ENCODE data around the gene THEMIS.
A peak's percentile ranks its signal among the peaks of the same experiment; 100 is the strongest.
"Not testable (repeated sequence)": the region's sequence is repeated elsewhere in the genome, so short reads cannot be mapped to it uniquely, and the experiment has no call there.

Gene THEMIS

GRCh38 chr6:127893541-127893940, 7.3 kb downstream of the THEMIS start:
- DNase-seq (ENCODE audit: low read depth), result no peak
- H3K4me3 ChIP-seq (ENCODE audit: low read depth, low read length), result no peak overlapping the region
- no peak for TF ChIP-seq CTCF (conservative IDR thresholded peaks at IDR 0.05; ENCODE audit: low read depth, low read length)

GRCh38 chr6:127891731-127892326, 9.0 kb downstream of the THEMIS start:
- TF ChIP-seq CTCF (conservative IDR thresholded peaks at IDR 0.05; ENCODE audit: low read depth, low read length), result no peak
- H3K4me3 ChIP-seq (ENCODE audit: low read depth, low read length), result no peak overlapping the region
- no peak for DNase-seq (ENCODE audit: low read depth)

- DNase-seq (ENCODE audit: low read depth), result peak; percentile 18
- H3K4me3 ChIP-seq (ENCODE audit: low read depth, low read length), result no peak overlapping the region
- TF ChIP-seq CTCF (conservative IDR thresholded peaks at IDR 0.05; ENCODE audit: low read depth, low read length), result no peak
These were observed 14.3 kb downstream of the THEMIS start for GRCh38 chr6:127886603-127887002.

- TF ChIP-seq CTCF (conservative IDR thresholded peaks at IDR 0.05; ENCODE audit: low read depth, low read length), result no peak
- no peak overlapping the region for H3K4me3 ChIP-seq (ENCODE audit: low read depth, low read length)
- DNase-seq (ENCODE audit: low read depth), result no peak
These were observed 16.7 kb downstream of the THEMIS start for GRCh38 chr6:127884134-127884533.

- not testable (repeated sequence) for DNase-seq (ENCODE audit: low read depth); H3K4me3 ChIP-seq (ENCODE audit: low read depth, low read length)
These were observed 18.9 kb downstream of the THEMIS start for GRCh38 chr6:127881949-127882348.

- no peak for TF ChIP-seq CTCF (conservative IDR thresholded peaks at IDR 0.05; ENCODE audit: low read depth, low read length)
- no peak overlapping the region for H3K4me3 ChIP-seq (ENCODE audit: low read depth, low read length)
- no peak for DNase-seq (ENCODE audit: low read depth)
These were observed 20.4 kb downstream of the THEMIS start for GRCh38 chr6:127880429-127880828.

- TF ChIP-seq CTCF (conservative IDR thresholded peaks at IDR 0.05; ENCODE audit: low read depth, low read length), result no peak
- H3K4me3 ChIP-seq (ENCODE audit: low read depth, low read length), result peak overlapping the region; percentile 35
- peak; percentile 54 for DNase-seq (ENCODE audit: low read depth)
These were observed 21.2 kb downstream of the THEMIS start for GRCh38 chr6:127879685-127880084.
